K562 (cell line): ENCODE results near the gene RAB6A. TPM values are rescaled to one million over a fixed set of nuclear protein-coding genes. Genes with fewer than 3 reads are reported as not detected.

Experiments used
- CREM ChIP-seq: IDR thresholded peaks from 2 replicates; pipeline ENCODE4 v1.6.1; 2014; ENCODE audit warnings: antibody characterized with exemption, low read depth
- DNMT1 ChIP-seq: fragments of 450-650 bp; IDR thresholded peaks from 2 replicates; pipeline ENCODE4 v1.6.1; 2016; ENCODE audit warnings: antibody characterized with exemption, mild to moderate bottlenecking
- ETV5 ChIP-seq: sonication (generic); formaldehyde crosslinking; IDR thresholded peaks from 2 replicates; pipeline ENCODE4 v1.4.0; 2020; ENCODE audit warnings: low read depth, mild to moderate bottlenecking, missing genetic modification reagents
- HDAC2 ChIP-seq: fragments of 450-650 bp; IDR thresholded peaks from 2 replicates; pipeline ENCODE4 v1.6.1; 2016; ENCODE audit warnings: mild to moderate bottlenecking
- MAFF ChIP-seq: IDR thresholded peaks from 2 replicates; pipeline ENCODE4 v1.6.1; 2012; ENCODE audit warnings: low read length, improper control_type of control experiment
- MBD1 ChIP-seq: fragments of 250-450 bp; sonication (Bioruptor Pico); IDR thresholded peaks from 2 replicates; pipeline ENCODE4 v1.8.0; 2022; ENCODE audit warnings: inconsistent platforms
- MTA3 ChIP-seq: fragments of 450-650 bp; formaldehyde crosslinking; IDR thresholded peaks from 2 replicates; pipeline ENCODE4 v1.6.1; 2017; ENCODE audit warnings: mild to moderate bottlenecking, borderline replicate concordance
- PRPF4 ChIP-seq: fragments of 200-400 bp; formaldehyde crosslinking; IDR thresholded peaks from one replicate; pipeline ENCODE4 v1.6.1; 2017; ENCODE audit warnings: low read length, low read depth, mild to moderate bottlenecking; ENCODE audit not compliant: insufficient read depth, poor library complexity, severe bottlenecking
- PTTG1 ChIP-seq: fragments of 450-650 bp; IDR thresholded peaks from 2 replicates; pipeline ENCODE4 v1.6.1; 2016; ENCODE audit warnings: low read depth, mild to moderate bottlenecking, missing genetic modification characterization, missing compliant biosample characterization
- PYGO2 ChIP-seq: fragments of 450-650 bp; IDR thresholded peaks from 2 replicates; pipeline ENCODE4 v1.6.1; 2016; ENCODE audit warnings: mild to moderate bottlenecking, missing genetic modification characterization, moderate library complexity, missing compliant biosample characterization
- RBM17 ChIP-seq: fragments of 200-400 bp; formaldehyde crosslinking; IDR thresholded peaks from 2 replicates; pipeline ENCODE4 v1.6.1; 2017; ENCODE audit warnings: low read depth, mild to moderate bottlenecking, low read length, borderline replicate concordance
- ZNF79 ChIP-seq: fragments of 250-450 bp; sonication (Bioruptor Pico); IDR thresholded peaks from 2 replicates; pipeline ENCODE4 v1.4.0; 2020; ENCODE audit warnings: low read depth, mild to moderate bottlenecking, moderate library complexity
- polyA plus RNA-seq, 8 experiments: library from polyadenylated mRNA; depleted of rRNA in 4 of 8; stranded (reverse) in 5 of 8; unstranded in 3 of 8; fragments of >200 nt; fragmentation: Nextera tagmentation in 2 of 8; fragmentation: Illumina TruSeq in 1 of 8; extraction: Ambion mirVana in 2 of 8; extraction: Trizol in 1 of 8; gene quantifications; 2 replicates each; pipeline versions ENCODE4 v1.2.1 to v1.2.3, GENCODE V29; 2011 to 2014; ENCODE audit warnings: inconsistent platforms in 1 of 8, missing spikeins in 1 of 8
- total RNA-seq, 7 experiments: library from RNA; depleted of rRNA in 6 of 7; stranded (reverse); fragments of >200 nt in 6 of 7; fragmentation: Illumina TruSeq in 2 of 7; extraction: Trizol in 2 of 7; gene quantifications; 2 replicates each; pipeline versions ENCODE4 v1.2.1 to v1.2.3, GENCODE V29; 2011 to 2021; ENCODE audit warnings: low replicate concordance in 1 of 7
- TF ChIP-seq, protein P1 (sequence below): fragments of 450-650 bp; IDR thresholded peaks from 2 replicates; pipeline ENCODE4 v1.6.1; 2016; ENCODE audit warnings: borderline replicate concordance
- TF ChIP-seq, protein P2 (sequence below): fragments of 250-450 bp; sonication (Bioruptor Pico); IDR thresholded peaks from 2 replicates; pipeline ENCODE4 v1.4.0; 2020
- TF ChIP-seq, protein P3 (sequence below): fragments of 450-650 bp; formaldehyde crosslinking; IDR thresholded peaks from 2 replicates; pipeline ENCODE4 v1.4.0; 2022; ENCODE audit warnings: mild to moderate bottlenecking, moderate library complexity

Gene RAB6A
- total and polyA plus RNA-seq, 9 of the 15 experiments (the other 6 are each of a cell fraction or from before 2014, with no cell fraction given): 14.0 to 95.3 (median 45.4) TPM

DNA sequence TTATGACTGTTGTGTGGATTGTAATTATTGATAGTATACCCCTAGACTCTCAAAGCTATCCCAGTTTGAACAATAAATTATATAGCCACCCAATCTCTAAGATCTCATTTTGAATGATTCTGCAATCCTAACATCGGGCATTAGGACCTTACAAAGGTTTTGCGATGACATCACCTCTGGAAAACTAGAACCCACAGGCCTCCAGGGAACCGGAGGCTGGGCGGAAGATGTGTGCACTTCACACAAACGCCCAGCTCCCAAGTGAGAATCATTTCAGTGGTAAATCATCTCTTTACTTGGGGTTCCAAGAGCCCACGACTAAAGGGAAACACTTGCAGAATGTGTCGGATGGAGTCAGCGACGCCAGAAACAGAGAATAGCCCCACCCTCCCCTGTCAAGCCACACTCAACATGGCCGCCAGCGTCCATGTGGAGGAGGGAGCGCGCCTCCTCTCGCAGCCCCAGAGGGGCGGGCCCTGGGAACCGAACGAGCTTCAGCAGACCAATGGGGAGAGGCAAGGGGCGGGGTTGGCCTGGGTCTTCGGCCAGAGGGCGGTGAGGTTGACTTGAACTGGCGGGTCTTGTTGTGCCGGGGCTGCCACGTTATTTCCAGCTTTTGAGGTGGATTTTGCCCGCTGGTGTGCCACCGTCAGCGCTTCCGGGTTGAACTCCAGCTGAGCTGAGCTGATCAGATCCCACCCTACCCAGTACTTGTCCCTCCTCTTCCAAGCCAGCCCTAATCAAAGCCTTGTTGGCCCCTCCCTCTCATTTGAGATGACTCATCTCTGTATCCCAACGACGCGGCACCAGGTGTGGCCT, 18.4 kb upstream of the RAB6A start (continued):
- no peak for TF ChIP-seq MBD1 (CRISPR knock-in tag)
- TF ChIP-seq PYGO2: 0 out of 2 replicates have a peak, but pooled peaks have one; percentile 35
- TF ChIP-seq RBM17: no peak
- TF ChIP-seq, protein P1, sequence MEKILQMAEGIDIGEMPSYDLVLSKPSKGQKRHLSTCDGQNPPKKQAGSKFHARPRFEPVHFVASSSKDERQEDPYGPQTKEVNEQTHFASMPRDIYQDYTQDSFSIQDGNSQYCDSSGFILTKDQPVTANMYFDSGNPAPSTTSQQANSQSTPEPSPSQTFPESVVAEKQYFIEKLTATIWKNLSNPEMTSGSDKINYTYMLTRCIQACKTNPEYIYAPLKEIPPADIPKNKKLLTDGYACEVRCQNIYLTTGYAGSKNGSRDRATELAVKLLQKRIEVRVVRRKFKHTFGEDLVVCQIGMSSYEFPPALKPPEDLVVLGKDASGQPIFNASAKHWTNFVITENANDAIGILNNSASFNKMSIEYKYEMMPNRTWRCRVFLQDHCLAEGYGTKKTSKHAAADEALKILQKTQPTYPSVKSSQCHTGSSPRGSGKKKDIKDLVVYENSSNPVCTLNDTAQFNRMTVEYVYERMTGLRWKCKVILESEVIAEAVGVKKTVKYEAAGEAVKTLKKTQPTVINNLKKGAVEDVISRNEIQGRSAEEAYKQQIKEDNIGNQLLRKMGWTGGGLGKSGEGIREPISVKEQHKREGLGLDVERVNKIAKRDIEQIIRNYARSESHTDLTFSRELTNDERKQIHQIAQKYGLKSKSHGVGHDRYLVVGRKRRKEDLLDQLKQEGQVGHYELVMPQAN: no peak
- TF ChIP-seq CREM: peak; percentile 76
- TF ChIP-seq MTA3: peak; percentile 85
- no peak for TF ChIP-seq ZNF79 (CRISPR knock-in tag)
- TF ChIP-seq, protein P2, sequence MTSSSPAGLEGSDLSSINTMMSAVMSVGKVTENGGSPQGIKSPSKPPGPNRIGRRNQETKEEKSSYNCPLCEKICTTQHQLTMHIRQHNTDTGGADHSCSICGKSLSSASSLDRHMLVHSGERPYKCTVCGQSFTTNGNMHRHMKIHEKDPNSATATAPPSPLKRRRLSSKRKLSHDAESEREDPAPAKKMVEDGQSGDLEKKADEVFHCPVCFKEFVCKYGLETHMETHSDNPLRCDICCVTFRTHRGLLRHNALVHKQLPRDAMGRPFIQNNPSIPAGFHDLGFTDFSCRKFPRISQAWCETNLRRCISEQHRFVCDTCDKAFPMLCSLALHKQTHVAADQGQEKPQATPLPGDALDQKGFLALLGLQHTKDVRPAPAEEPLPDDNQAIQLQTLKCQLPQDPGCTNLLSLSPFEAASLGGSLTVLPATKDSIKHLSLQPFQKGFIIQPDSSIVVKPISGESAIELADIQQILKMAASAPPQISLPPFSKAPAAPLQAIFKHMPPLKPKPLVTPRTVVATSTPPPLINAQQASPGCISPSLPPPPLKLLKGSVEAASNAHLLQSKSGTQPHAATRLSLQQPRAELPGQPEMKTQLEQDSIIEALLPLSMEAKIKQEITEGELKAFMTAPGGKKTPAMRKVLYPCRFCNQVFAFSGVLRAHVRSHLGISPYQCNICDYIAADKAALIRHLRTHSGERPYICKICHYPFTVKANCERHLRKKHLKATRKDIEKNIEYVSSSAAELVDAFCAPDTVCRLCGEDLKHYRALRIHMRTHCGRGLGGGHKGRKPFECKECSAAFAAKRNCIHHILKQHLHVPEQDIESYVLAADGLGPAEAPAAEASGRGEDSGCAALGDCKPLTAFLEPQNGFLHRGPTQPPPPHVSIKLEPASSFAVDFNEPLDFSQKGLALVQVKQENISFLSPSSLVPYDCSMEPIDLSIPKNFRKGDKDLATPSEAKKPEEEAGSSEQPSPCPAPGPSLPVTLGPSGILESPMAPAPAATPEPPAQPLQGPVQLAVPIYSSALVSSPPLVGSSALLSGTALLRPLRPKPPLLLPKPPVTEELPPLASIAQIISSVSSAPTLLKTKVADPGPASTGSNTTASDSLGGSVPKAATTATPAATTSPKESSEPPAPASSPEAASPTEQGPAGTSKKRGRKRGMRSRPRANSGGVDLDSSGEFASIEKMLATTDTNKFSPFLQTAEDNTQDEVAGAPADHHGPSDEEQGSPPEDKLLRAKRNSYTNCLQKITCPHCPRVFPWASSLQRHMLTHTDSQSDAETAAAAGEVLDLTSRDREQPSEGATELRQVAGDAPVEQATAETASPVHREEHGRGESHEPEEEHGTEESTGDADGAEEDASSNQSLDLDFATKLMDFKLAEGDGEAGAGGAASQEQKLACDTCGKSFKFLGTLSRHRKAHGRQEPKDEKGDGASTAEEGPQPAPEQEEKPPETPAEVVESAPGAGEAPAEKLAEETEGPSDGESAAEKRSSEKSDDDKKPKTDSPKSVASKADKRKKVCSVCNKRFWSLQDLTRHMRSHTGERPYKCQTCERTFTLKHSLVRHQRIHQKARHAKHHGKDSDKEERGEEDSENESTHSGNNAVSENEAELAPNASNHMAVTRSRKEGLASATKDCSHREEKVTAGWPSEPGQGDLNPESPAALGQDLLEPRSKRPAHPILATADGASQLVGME (CRISPR knock-in tag): no peak
- no peak for TF ChIP-seq ETV5 (CRISPR knock-in tag)
- TF ChIP-seq HDAC2: 0 out of 2 replicates have a peak, but pooled peaks have one; percentile 35
- TF ChIP-seq MAFF: peak; percentile 52
- no peak for TF ChIP-seq PRPF4
- TF ChIP-seq DNMT1: no peak
- no peak for TF ChIP-seq PTTG1 (tag)
- TF ChIP-seq, protein P3, sequence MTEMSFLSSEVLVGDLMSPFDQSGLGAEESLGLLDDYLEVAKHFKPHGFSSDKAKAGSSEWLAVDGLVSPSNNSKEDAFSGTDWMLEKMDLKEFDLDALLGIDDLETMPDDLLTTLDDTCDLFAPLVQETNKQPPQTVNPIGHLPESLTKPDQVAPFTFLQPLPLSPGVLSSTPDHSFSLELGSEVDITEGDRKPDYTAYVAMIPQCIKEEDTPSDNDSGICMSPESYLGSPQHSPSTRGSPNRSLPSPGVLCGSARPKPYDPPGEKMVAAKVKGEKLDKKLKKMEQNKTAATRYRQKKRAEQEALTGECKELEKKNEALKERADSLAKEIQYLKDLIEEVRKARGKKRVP (CRISPR knock-in tag): peak; percentile 33; the same call in 1 of the 2 replicates
